Measurements from ENCODE around the gene TRIM4. TPM values are rescaled to one million over a fixed set of nuclear protein-coding genes. Genes with fewer than 3 reads are reported as not detected.

TRIM4 gene
- polyA plus RNA-seq, 3 donors = 10.8 to 17.9 (median 12.5) TPM

DNA sequence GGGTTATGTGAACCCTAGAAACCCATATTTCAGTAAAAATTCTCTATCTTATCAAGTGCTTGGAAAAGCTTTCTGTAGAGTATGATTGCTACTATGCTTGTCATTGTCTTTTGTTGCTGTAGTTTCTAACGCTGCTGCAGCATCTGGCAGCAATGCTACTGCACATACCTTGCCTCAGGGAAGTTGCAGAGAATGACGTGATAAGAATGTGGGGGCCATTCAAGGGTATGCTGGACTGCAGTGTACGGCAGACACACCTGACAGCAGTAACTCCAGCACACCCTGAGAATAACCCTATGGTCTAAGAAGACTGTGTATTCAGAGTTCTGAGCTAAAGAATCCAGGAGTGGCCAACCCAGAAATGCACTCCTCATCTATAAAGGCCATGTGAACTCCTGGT, 20.5 kb downstream of the TRIM4 start:
- TF ChIP-seq, protein P1, sequence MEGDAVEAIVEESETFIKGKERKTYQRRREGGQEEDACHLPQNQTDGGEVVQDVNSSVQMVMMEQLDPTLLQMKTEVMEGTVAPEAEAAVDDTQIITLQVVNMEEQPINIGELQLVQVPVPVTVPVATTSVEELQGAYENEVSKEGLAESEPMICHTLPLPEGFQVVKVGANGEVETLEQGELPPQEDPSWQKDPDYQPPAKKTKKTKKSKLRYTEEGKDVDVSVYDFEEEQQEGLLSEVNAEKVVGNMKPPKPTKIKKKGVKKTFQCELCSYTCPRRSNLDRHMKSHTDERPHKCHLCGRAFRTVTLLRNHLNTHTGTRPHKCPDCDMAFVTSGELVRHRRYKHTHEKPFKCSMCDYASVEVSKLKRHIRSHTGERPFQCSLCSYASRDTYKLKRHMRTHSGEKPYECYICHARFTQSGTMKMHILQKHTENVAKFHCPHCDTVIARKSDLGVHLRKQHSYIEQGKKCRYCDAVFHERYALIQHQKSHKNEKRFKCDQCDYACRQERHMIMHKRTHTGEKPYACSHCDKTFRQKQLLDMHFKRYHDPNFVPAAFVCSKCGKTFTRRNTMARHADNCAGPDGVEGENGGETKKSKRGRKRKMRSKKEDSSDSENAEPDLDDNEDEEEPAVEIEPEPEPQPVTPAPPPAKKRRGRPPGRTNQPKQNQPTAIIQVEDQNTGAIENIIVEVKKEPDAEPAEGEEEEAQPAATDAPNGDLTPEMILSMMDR (IDR thresholded peaks at IDR 0.05) = no peak
- H3K4me1 ChIP-seq (ENCODE audit: control insufficient read depth in 1 of 2, insufficient read depth in 2 of 2, low read length in 2 of 2) = peaks cover 4 to 7% of the 10 kb centered on the region in 2 donors
- H3K36me3 Mint-ChIP-seq = peaks cover 50 to 56% of the 10 kb centered on the region in 2 donors
- 100% methylated on average over 1 of the region's 3 CpGs for WGBS (ENCODE audit: insufficient coverage)
- no peak overlapping the region for H3K9ac ChIP-seq (ENCODE audit: insufficient read depth, low read length, poor library complexity, severe bottlenecking)
- H3K4me2 ChIP-seq (replicated peaks; ENCODE audit: extremely low read depth, low read length, poor library complexity, severe bottlenecking) = no peak overlapping the region
- no peaks in the 10 kb centered on the region for H3K79me2 ChIP-seq (ENCODE audit: insufficient read depth, low read length)
- no peak overlapping the region for H3K27ac ChIP-seq (ENCODE audit: low read depth in 1 of 2, low read length in 2 of 2)
- DNase-seq = no peak
- intact Hi-C loops (cut with micrococcal nuclease) = no loop called here
- H3K27me3 Mint-ChIP-seq (ENCODE audit: low read depth in 3 of 3) = no peaks in the 10 kb centered on the region
- peaks cover 7% of the 10 kb centered on the region for H3K4me1 Mint-ChIP-seq
- H3K4me3 Mint-ChIP-seq = no peak overlapping the region
- H4K20me1 ChIP-seq (ENCODE audit: insufficient read depth, low read length) = peaks cover 10% of the 10 kb centered on the region
- H3K9me3 ChIP-seq (replicated peaks in 1 of 2; ENCODE audit: control insufficient read depth in 1 of 2, insufficient read depth in 1 of 2, low read length in 2 of 2) = no peaks in the 10 kb centered on the region
- H3K36me3 ChIP-seq (replicated peaks in 1 of 2; ENCODE audit: control insufficient read depth in 1 of 2, insufficient read depth in 2 of 2, low read length in 2 of 2) = peaks cover 43 to 58% of the 10 kb centered on the region in 2 donors
- no peak overlapping the region for H3K4me3 ChIP-seq (replicated peaks in 1 of 3; ENCODE audit: low read depth in 2 of 3, low read length in 3 of 3)
- H3K27me3 ChIP-seq (ENCODE audit: control insufficient read depth in 2 of 2, insufficient read depth in 2 of 2, low read length in 2 of 2) = no peaks in the 10 kb centered on the region
- no peak overlapping the region for H2AFZ ChIP-seq (ENCODE audit: insufficient read depth, low read depth, low read length, poor library complexity, severe bottlenecking)
- peaks cover 0 to 2% (median 0%) of the 10 kb centered on the region in 7 donors for H3K9me3 Mint-ChIP-seq
- peak overlapping the region in 3 of 7 donors; percentile 8 to 42 (median 15) for H3K27ac Mint-ChIP-seq

DNA sequence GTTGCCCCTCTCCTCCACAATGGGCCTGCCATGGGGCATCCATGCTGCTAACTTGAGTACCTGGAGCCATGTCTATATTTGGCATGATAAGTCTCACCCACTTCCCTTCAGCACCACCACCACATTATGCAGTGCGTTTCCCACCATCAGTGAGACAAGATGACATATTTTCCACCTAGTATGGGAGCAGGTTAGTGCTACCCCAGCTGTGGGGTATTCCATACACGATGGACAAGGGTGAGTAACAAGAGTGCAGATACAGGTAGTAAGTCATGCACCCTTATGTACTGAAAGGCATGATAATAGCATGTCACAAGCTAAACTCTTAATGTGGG, 21.3 kb downstream of the TRIM4 start:
- Mint-ChIP-seq H3K4me1 (peaks cover 7% of the 10 kb centered on the region), H3K27me3 (ENCODE audit: low read depth in 3 of 3) (no peaks in the 10 kb centered on the region), H3K36me3 (peaks cover 46 to 55% of the 10 kb centered on the region in 2 donors), H3K9me3 (peaks cover 0 to 2% (median 0%) of the 10 kb centered on the region in 7 donors), H3K27ac (peak overlapping the region in 1 of 7 donors; percentile 44), H3K4me3 (no peak overlapping the region)
- Histone ChIP-seq H2AFZ (ENCODE audit: insufficient read depth, low read depth, low read length, poor library complexity, severe bottlenecking) (no peak overlapping the region), H3K4me2 (replicated peaks; ENCODE audit: extremely low read depth, low read length, poor library complexity, severe bottlenecking) (no peak overlapping the region), H3K79me2 (ENCODE audit: insufficient read depth, low read length) (no peaks in the 10 kb centered on the region), H3K9me3 (replicated peaks in 1 of 2; ENCODE audit: control insufficient read depth in 1 of 2, insufficient read depth in 1 of 2, low read length in 2 of 2) (no peaks in the 10 kb centered on the region), H3K4me3 (replicated peaks in 1 of 3; ENCODE audit: low read depth in 2 of 3, low read length in 3 of 3) (no peak overlapping the region), H3K9ac (ENCODE audit: insufficient read depth, low read length, poor library complexity, severe bottlenecking) (no peak overlapping the region), H3K36me3 (replicated peaks in 1 of 2; ENCODE audit: control insufficient read depth in 1 of 2, insufficient read depth in 2 of 2, low read length in 2 of 2) (peaks cover 34 to 50% of the 10 kb centered on the region in 2 donors), H4K20me1 (ENCODE audit: insufficient read depth, low read length) (peaks cover 6% of the 10 kb centered on the region), H3K27me3 (ENCODE audit: control insufficient read depth in 2 of 2, insufficient read depth in 2 of 2, low read length in 2 of 2) (no peaks in the 10 kb centered on the region), H3K27ac (ENCODE audit: low read depth in 1 of 2, low read length in 2 of 2) (no peak overlapping the region), H3K4me1 (ENCODE audit: control insufficient read depth in 1 of 2, insufficient read depth in 2 of 2, low read length in 2 of 2) (peaks cover 4 to 7% of the 10 kb centered on the region in 2 donors)
- intact Hi-C loops (cut with micrococcal nuclease) = no loop called here
- no peak for DNase-seq
- TF ChIP-seq, protein P1 (IDR thresholded peaks at IDR 0.05) = no peak
- WGBS (ENCODE audit: insufficient coverage) = no CpG with 5 or more reads among the region's 2 CpGs
